Duodenal mucosa (tissue), 2 donors: ENCODE data around the gene ITSN2.
"Not testable (repeated sequence)": the region's sequence is repeated elsewhere in the genome, so short reads cannot be mapped to it uniquely, and the experiment has no call there.

Experiments
- H3K27ac ChIP-seq: one replicate; pipeline ENCODE4 v1.7.0; 2013; ENCODE audit warnings: low read depth, low read length
- H3K27me3 ChIP-seq, 2 donors: one replicate each; pipeline ENCODE4 v1.7.0; 2013; ENCODE audit warnings: low read length in 2 of 2, control low read depth in 1 of 2; ENCODE audit not compliant: insufficient read depth in 2 of 2, control insufficient read depth in 1 of 2
- H3K36me3 ChIP-seq, 2 donors: one replicate each; pipeline ENCODE4 v1.7.0; 2013; ENCODE audit warnings: low read length in 2 of 2, control low read depth in 1 of 2; ENCODE audit not compliant: insufficient read depth in 2 of 2, control insufficient read depth in 1 of 2
- H3K4me1 ChIP-seq, 2 donors: one replicate each; pipeline ENCODE4 v1.7.0; 2013; ENCODE audit warnings: low read length in 2 of 2, control low read depth in 1 of 2; ENCODE audit not compliant: insufficient read depth in 2 of 2, control insufficient read depth in 1 of 2
- H3K4me3 ChIP-seq, 2 donors: one replicate each; pipeline ENCODE4 v1.7.0; 2013; ENCODE audit warnings: low read length in 2 of 2, low read depth in 1 of 2
- H3K9ac ChIP-seq, 2 donors: one replicate each; pipeline ENCODE4 v1.7.0; 2013; ENCODE audit warnings: low read length in 2 of 2, low read depth in 1 of 2
- H3K9me3 ChIP-seq, 2 donors: one replicate each; pipeline ENCODE4 v1.7.0; 2013; ENCODE audit warnings: low read length in 2 of 2, control low read depth in 1 of 2; ENCODE audit not compliant: control insufficient read depth in 1 of 2

ITSN2 gene

DNA sequence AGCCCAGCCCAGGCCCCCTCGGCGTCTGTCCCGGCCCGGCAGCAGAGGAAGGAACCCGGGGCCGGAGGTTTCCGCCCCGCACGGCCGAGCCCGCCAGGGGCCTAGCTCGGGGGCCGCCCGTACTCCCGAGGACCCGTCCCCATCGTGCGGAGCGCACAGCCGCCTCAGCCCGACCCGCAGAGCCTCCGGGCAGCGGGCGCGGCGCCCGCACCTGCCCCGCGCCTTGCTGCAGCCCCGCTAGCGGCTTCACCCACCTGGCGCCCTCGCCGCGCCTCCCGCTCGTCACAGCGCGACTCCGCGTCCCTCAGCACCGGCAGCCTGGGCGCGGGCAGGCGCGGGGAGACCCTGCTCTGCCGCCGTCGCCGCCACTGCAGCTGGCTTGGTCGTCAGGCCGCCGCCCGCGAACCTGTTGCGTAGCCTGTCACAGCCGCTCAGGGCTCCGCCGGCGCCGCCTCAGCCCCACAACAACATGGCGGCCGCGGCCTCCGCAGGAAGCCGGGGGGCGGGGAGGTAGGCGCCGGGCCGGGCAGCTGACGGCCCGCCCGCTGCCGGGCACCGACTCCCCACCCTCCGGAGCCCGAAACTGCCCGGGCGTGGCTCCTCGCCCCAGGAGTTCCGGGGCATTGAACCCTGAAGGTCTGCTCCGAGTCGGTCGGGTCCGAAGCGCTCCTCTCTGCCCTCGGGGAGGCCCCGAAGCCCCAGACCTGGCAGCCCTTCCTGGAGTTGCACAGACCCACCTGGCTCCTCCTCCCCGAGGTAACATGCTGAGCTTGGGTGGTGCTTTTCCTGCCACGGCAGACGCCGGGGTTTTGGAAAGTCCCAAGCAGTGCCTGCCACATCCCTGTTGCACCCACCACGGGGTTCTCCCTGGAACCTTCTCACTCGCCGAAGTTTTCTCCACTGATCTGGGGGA, at the start of gene ITSN2:
TSS of gene ITSN2 (minus strand) at position 487 of the 913 bp plus-strand sequence. CDS start 32,454 bp downstream, outside the sequence.
- peak within 1 kb of the TSS; percentile 83 to 90 for H3K4me3 ChIP-seq
- H3K27me3 ChIP-seq: no peaks in the 10 kb centered on the region
- H3K9me3 ChIP-seq: no peaks in the 10 kb centered on the region

DNA sequence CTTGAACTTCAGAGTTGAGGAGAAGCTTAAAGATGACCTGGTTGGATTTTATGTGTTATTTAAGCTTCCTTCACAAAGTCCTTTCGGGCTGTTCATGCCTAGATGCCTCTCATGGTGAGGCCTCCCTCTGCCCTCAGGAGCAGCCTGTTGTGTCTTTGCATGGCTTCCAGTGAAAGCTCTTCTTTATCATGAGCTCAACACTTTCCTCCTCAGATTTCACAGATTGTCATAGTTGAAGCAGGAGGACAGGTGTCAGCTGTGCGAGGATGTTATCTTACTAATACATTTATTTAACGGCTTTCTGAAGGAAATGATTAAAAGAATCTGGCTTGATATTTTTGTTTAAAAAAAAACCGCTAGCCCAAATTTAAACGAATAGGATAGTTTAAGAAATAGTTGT, 48.8 kb upstream of the ITSN2 start:
- Histone ChIP-seq H3K27me3 (peaks cover 0 to 3% of the 10 kb centered on the region in 2 donors), H3K27ac (no peak overlapping the region), H3K4me3 (no peak overlapping the region), H3K9me3 (no peaks in the 10 kb centered on the region), H3K4me1 (no peaks in the 10 kb centered on the region), H3K9ac (no peak overlapping the region), H3K36me3 (no peaks in the 10 kb centered on the region)

More for the DNA sequence above, at the start of gene ITSN2:
- Histone ChIP-seq H3K4me1 (peaks cover 13 to 18% of the 10 kb centered on the region in 2 donors), H3K27ac (peak within 1 kb of the TSS; percentile 97), H3K36me3 (no peaks in the 10 kb centered on the region), H3K9ac (peak within 1 kb of the TSS; percentile 74 to 91)

DNA sequence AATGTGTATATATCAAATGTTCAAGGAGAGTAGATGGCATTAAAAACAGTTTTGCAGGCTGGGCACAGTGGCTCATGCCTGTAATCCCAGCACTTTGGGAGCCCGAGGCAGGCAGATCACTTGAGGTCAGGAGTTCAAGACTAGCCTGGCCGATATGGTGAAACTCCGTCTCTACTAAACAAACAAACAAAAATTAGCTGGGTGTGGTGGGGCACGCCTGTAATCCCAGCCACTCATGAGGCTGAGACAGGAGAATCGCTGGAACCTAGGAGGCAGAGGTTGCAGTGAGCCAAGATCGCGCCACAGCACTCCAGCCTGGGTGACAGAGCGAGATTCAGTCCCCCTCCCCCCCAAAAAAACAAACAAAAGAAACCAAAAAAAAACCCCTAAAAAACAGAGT, 48.4 kb upstream of the ITSN2 start:
- not testable (repeated sequence) for H3K36me3 ChIP-seq, H3K4me3 ChIP-seq, H3K9me3 ChIP-seq, H3K4me1 ChIP-seq, H3K9ac ChIP-seq, H3K27me3 ChIP-seq, H3K27ac ChIP-seq

GRCh38 chr2:24404491-24404921, 44.2 kb upstream of the ITSN2 start:
- no peaks in the 10 kb centered on the region for H3K9me3 ChIP-seq
- H3K27ac ChIP-seq: no peak overlapping the region
- H3K27me3 ChIP-seq: peaks cover 0 to 7% of the 10 kb centered on the region in 2 donors
- H3K9ac ChIP-seq: no peak overlapping the region
- H3K4me1 ChIP-seq: peaks cover 4 to 7% of the 10 kb centered on the region in 2 donors
- no peaks in the 10 kb centered on the region for H3K36me3 ChIP-seq
- no peak overlapping the region for H3K4me3 ChIP-seq

DNA sequence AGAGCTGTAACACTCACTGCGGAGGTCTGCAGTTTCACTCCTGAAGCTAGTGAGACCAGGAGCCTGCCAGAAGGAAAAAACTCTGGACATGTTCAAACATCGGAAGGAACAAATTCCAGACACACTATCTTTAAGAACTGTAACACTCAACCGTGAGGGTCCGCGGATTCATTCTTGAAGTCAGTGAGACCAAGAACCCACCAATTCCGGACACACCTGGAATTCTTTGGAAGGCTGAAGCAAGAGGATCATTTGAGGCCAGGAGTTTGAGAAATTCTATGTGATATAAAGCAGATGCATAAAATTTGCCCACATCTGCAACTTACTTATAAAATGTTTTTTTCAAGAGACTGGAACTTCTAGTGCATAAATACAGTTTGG, 43.5 kb upstream of the ITSN2 start:
- H3K4me3 ChIP-seq: no peak overlapping the region

DNA sequence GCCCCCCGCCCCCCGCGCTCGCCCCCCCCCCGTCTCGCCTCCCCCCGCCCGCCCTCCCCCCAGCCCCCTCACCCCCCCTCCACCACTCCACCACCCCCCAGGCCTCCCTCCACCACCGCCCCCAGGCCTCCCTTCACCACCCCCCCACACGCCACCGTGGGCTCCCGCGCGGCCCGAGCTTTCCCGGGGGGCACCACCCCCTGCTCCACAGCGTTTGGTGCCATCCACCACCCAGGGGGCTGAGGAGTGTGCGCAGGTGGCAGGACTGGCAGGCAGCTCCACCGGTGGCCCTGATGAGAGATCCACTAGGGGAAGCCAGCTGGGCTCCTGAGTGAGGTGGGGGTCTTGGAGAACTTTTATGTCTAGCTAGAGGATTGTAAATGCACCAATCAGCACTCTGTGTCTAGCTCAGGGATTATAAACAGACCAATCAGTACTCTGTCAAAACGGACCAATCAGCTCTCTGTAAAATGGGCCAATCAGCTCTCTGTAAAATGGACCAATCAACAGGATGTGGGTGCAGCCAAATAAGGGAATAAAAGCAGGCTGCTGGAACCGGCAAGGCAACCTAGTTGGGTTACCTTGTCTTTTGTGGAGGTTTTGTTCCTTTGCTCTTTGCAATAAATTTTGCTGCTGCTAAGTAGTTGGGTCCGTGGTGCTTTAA, 43.0 kb upstream of the ITSN2 start:
- Histone ChIP-seq H3K9me3 (no peaks in the 10 kb centered on the region), H3K27me3 (peaks cover 0 to 7% of the 10 kb centered on the region in 2 donors), H3K36me3 (no peaks in the 10 kb centered on the region), H3K4me1 (peaks cover 4 to 7% of the 10 kb centered on the region in 2 donors), H3K4me3 (no peak overlapping the region), H3K9ac (no peak overlapping the region), H3K27ac (no peak overlapping the region)

More for the DNA sequence above, 43.5 kb upstream of the ITSN2 start:
- Histone ChIP-seq H3K36me3 (no peaks in the 10 kb centered on the region), H3K27me3 (peaks cover 0 to 7% of the 10 kb centered on the region in 2 donors), H3K9me3 (no peaks in the 10 kb centered on the region), H3K9ac (no peak overlapping the region), H3K27ac (no peak overlapping the region), H3K4me1 (peaks cover 4 to 7% of the 10 kb centered on the region in 2 donors)

DNA sequence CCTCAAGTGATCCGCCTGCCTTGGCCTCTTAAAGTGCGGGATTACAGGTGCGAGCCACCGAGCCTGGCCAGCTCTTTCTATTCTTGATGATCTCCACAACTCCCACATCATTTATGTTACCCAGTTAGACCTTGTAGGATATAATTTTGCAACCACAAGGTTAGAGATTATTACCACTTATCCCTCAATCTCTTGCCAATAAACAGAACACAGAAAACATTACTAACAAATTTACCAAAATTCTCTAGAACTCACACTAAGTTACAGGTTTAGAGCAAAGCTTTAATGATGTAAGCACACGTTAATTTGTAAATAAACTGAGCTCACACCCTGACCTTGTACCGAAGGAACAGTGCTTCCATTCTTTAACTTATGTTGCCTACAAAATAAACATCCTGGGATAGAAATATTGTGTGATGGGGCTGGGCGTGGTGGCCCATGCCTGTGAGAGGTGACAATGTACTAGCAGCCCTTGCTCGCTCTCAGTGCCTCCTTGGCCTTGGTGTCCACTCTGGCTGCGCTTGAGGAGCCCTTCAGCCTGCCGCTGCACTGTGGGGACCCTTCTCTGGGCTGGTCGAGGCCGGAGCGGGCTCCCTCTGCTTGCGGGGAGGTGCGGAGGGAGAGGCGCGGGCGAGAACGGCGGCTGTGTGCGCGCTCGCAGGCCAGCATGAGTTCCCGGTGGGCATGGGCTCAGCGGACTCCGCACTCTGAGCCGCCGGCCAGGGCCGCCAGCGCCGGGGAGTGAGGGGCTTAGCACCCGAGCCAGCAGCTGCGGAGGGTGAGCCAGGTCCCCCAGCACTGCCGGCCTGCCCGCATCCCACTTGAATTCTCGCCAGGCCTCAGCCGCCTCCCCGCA, 42.1 kb upstream of the ITSN2 start:
- H3K27ac ChIP-seq: no peak overlapping the region
- no peak overlapping the region for H3K9ac ChIP-seq
- H3K27me3 ChIP-seq: peaks cover 0 to 7% of the 10 kb centered on the region in 2 donors
- no peaks in the 10 kb centered on the region for H3K9me3 ChIP-seq
- peak overlapping the region in 1 of 2 donors; percentile 40 for H3K4me3 ChIP-seq
- H3K4me1 ChIP-seq: peaks cover 4 to 7% of the 10 kb centered on the region in 2 donors
- no peaks in the 10 kb centered on the region for H3K36me3 ChIP-seq

DNA sequence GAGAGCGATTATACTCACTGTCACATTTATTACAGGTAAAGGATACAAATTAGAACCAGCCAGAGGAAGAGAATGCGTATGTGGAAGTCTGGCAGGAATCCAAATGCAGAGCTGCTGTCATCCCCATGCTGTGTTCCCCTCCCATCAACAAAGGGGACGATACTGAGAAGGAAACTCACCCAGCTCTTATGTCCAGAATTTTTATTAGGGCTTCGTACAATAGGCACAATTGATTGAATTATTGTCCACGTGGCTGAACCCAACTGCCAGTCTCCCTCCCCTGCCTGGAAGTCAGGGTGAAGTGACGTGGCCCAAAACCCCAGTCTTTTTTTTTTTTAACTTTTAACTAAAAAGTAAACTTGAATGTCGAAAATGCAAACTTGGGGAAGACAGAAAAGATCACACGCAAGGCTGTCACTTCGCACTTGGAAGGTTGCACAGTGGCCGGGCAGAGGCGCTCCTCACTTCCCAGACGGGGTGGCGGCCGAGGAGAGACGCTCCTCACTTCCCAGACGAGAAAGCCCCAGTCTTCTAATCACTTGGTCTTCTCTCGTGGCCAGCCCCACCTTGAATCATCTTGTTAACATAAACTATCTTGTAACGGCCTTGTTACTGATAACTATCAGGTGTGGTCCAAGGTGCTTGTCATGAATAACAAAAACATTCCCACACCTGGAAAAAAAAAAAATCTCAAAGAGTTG, 40.0 kb upstream of the ITSN2 start:
- Histone ChIP-seq H3K4me3 (no peak overlapping the region), H3K27ac (no peak overlapping the region), H3K27me3 (peaks cover 0 to 7% of the 10 kb centered on the region in 2 donors), H3K9ac (no peak overlapping the region), H3K4me1 (peaks cover 4 to 7% of the 10 kb centered on the region in 2 donors), H3K36me3 (no peaks in the 10 kb centered on the region), H3K9me3 (no peaks in the 10 kb centered on the region)

DNA sequence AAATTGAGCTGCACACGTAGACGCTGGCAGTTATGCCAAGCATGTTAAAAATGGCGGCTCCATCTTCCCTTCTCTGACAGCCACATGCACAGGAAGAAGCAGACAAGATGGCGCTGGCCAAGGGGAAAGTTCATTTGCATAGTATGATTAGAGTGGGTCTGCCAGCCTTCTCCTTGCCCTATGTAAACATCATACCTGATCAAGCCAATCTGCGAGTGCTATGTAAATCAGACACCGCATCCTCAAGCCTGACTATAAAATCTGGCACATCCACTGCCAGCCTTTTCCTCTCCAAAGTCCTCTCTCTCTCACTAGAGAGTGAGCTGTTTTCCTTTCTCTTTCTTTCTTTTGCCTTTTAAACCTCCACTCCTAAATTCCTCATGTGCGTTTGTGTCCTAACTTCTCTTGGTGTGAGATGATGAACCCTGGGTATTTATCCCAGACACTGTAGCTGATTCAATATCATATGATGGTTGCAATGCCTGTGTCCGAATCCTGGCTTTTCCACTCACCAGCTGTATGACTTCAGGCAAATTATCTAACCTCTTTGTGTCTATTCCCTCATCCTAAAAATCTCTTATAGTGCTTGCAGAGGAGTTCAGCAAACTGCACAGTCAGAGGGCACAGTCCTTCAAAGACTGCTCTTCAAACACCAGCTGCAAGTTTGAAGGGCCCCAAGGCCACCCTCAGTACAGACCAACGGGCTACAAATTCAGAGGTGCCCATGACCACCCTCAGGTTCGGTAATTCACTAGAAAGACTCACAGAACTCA, 39.3 kb upstream of the ITSN2 start:
- Histone ChIP-seq H3K36me3 (no peaks in the 10 kb centered on the region), H3K27ac (no peak overlapping the region), H3K4me1 (peaks cover 4 to 7% of the 10 kb centered on the region in 2 donors), H3K9me3 (no peaks in the 10 kb centered on the region), H3K27me3 (peaks cover 0 to 6% of the 10 kb centered on the region in 2 donors), H3K4me3 (no peak overlapping the region), H3K9ac (no peak overlapping the region)
